NB4 (cell line): ENCODE data around the gene MAP3K4.

Source experiments
- CTCF ChIP-seq: IDR thresholded peaks from one replicate; pipeline ENCODE4 v1.5.1; 2012; ENCODE audit warnings: low read depth, low read length
- POLR2A ChIP-seq: IDR thresholded peaks from 2 replicates; pipeline ENCODE4 v1.6.1; 2011; ENCODE audit warnings: mild to moderate bottlenecking; ENCODE audit not compliant: insufficient read length; ENCODE audit errors: extremely low read depth

GRCh38 chr6:161024364-161024920, 32.9 kb downstream of the MAP3K4 start:
- TF ChIP-seq CTCF (no peak), POLR2A (no peak)
